OCI-M1 (cell line): ENCODE results near the gene RALGDS.
A peak's percentile ranks its signal among the peaks of the same experiment; 100 is the strongest.
"Not testable (repeated sequence)": the region's sequence is repeated elsewhere in the genome, so short reads cannot be mapped to it uniquely, and the experiment has no call there.

ENCODE experiments used
- DNase-seq: peaks from one replicate; lab custom pipeline; 2025; lab: John Stamatoyannopoulos, UW

The RALGDS gene

DNA sequence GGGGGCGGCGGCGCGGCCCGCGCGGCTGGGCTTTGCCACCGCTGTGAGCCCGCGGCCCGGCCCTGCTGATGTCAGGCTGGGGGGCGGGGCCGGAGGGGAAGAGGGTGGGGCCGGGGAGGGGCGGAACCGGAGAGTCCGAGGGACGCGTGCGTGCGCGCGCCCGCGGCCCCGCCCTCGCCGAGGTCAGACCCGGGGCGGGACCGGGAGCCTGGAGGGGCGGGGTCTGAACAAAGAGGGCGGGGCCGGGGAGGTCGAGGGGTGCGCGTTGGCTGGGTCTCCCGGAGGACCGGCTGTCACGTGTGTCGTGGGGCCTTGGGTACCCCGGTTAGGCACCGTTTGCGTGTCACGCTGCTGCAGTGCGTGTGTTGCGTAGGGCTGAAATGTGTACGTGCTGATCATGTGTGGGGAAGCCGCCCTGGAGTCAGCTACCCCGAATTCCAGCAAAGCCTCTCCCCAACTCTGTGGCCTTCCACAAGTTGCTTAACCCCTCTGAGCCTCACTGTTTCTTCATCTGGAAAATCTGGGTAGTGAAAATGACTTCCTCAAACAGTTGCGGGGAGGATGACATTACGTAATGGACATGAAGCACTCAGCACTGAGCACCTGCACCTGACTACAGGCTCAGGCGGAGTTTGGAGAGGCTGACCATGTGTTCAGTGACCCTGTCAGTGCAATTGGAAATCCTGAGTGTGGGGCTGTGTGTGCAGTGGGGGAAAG is at the start of gene RALGDS:
Gene RALGDS (minus strand): TSS at position 43 of the 717 bp plus-strand sequence. CDS start 86 bp downstream, outside the sequence.
- peak; percentile 87 for DNase-seq

DNA sequence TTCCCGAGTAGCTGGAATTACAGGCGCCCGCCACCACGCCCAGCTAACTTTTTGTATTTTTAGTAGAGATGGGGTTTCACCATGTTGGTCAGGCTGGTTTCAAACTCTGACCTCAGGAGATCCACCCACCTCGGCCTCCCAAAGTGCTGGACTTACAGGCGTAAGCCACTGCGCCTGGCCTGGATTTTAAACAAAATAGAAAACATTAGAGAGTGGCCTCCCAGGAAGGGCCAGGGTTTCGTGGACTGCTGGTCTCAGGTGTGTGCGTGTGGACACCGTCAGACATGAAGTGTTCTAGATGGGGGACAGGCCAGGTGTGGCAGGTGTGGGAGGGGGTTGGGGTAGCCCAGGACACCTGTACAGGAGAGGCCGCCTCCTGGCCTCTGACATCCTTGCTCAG is 49.7 kb upstream of the RALGDS start:
- no peak for DNase-seq

- not testable (repeated sequence) for DNase-seq
These were observed 48.6 kb upstream of the RALGDS start for GRCh38 chr9:133169687-133170086.

- no peak for DNase-seq
These were observed 48.1 kb upstream of the RALGDS start for GRCh38 chr9:133169102-133169501.

DNA sequence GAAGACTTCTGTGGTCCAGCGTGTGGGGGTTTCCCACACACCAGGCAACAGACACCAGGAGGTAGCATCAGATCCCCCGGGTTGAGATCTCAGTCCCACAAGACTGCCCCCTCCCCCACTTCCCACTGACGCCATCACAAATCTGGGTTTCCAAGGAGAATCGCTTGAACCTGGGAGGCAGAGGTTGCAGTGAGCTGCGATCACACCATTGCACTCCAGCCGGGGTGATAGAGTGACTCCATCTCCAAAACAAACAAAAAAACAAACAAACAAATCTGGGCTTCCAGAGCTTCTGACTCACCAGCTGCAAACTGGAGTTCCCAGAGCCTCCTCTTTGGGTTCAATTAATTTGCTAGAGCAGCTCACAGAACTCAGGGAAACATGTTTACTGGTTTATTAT is 47.4 kb upstream of the RALGDS start:
- DNase-seq: no peak

GRCh38 chr9:133167769-133168168 is 46.7 kb upstream of the RALGDS start:
- DNase-seq: no peak

DNA sequence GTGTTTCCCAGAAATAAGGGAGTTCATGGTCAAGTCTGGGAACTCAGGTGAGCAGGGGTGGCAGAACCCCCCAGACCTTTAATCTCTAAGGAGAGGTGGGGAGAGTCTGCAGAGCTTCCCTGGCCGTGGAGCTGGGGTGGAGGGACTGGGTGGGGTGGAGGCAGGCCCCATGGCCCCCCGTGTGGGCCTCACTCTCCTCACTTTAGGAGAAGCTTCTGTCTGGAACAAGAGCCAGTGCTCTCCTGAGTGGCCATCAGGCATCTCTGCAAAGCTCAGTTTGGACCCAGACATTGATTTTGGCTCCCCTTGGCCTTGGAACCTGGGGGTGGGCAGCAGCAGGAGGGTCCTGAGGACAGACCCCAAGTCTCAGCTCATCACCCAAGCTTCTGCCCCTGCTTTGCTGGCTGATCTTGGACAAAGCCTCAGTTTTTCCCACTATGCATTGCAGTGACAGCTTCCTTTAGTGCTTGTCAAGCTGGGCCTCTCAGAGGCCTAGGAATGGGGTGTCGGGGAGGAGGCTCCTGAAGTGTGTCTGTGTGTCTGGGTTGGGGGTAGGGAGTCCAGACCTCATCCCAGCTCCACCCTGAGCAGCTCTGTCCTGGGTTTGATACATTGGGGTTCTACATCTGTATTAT is 46.2 kb upstream of the RALGDS start:
- DNase-seq: no peak

- no peak for DNase-seq
These were observed 45.4 kb upstream of the RALGDS start for GRCh38 chr9:133166392-133166791.

- DNase-seq: no peak
These were observed 44.4 kb upstream of the RALGDS start for GRCh38 chr9:133165452-133165730.

GRCh38 chr9:133164191-133164590 is 43.2 kb upstream of the RALGDS start:
- DNase-seq: no peak

DNA sequence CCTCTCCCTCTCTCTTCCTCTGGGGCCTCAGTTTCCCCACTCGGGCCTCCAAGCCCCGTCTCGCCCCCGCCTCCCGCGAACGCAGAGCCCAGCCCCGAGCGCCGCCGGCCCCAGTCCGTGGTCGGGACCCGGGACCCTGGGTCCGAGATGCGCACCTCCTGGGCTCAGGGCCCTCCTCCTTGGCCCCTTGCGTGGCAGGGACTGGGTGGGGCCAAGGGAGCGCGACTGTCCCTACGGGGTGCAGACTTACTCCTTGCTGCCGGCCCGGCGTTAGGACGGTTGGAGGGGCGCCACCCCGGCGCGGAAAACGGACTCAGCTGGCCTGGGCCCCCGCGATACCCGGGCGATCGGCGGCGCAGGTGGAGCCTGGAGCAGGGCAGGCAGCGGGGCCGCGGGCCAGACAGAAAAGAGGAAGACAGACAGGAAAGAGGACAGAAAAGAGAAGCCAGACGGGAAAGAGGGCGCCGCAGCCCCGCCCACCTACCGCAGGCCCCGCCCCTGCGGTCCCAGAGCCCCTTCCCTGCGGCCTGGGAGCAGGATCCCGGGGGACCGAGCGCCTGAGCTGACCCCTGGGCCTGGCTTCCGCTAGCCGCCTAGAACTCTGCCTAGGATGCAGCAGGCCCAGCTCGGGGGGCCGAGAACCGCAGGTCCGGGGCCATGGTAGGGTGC is 42.6 kb upstream of the RALGDS start, which contains the start of gene GBGT1:
Gene GBGT1 (minus strand): TSS at position 411 of the 669 bp plus-strand sequence. CDS start 1,502 bp downstream, outside the sequence.
- peak; percentile 88 for DNase-seq

DNA sequence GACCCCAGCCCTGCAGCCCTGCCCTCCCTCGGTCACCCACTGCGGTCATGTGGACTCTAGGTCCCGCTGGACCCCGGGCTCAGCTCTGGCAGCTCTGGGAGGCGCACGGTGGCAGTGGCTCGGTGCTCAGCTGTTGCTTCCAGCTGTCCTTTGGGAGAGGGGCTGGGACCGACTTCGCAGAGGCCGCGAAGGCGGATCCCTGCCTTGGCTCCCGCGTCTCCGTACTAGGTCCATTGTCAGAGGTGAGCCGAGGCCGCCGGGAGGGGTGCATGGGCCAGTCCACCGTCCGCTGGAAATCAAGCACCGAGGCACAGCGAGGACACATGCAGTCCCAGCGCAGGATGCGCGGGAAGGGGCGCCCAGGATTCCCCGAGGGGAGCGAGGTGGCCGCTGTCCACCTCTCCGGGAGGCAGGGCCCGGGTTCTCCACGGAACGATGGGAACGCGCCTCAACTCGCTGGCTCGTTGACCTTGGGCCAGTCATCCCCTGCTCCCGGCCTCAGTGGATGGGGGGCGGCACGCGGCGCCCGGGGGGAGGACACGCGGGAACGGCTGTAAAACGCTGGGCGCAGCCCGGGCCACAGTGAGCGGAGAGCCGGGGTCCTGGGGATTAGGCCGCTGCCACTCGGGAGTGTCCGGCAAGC is 41.9 kb upstream of the RALGDS start:
- no peak for DNase-seq

DNA sequence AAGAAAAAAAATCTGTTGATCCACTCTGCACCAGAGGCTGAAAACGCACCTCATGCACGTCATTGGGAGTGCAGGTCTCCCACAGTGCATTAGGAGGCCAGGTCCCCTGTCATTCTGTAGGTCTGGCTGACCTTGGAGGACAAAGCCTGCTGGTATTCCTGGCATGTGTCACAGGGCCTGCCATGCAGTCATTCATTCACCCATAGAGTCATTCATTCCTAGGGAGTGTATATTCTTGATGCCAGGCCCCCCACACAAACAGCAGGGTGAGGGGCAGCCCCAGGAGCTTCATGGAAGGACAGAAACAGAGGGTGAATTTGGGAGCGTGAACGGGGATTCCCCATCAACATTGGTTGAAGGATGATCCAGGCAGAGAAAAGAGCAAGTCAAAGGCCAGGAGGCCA is 40.5 kb upstream of the RALGDS start:
- no peak for DNase-seq

DNA sequence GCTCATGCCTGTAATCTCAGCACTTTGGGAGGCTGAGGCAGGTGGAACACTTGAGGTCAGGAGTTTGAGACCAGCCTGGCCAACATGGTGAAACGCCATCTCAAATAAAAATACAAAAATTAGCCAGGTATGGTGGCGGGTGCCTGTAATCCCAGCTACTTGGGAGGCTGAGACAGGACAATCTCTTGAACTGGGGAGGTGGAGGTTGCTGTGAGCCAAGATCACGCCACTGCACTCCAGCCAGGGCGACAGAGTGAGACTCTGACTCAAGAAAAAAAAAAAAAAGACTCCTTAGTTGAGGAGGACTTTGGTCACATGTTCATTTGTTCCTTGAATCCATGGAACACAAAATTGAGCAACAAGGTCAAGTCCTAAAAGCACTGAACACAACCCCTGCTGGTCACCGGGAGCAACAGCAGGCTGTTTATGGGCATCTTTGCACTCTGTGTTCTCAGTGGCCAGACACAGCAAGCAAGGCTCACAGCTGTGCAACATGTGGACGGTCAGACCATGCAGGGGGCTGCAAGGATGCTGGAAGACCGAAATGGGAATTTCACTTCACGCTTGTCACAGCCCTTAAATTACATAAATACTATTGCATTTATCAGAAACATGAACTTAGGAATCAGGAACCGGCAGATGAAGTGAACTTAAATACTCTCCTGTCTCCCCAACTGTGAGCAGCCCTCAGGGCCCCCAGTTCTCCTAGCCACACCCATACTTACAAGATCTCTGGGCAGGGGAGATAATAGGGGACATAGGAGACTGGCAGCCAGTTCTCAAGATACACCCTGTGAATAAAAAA is 39.9 kb upstream of the RALGDS start:
- DNase-seq: peak; percentile 82

DNA sequence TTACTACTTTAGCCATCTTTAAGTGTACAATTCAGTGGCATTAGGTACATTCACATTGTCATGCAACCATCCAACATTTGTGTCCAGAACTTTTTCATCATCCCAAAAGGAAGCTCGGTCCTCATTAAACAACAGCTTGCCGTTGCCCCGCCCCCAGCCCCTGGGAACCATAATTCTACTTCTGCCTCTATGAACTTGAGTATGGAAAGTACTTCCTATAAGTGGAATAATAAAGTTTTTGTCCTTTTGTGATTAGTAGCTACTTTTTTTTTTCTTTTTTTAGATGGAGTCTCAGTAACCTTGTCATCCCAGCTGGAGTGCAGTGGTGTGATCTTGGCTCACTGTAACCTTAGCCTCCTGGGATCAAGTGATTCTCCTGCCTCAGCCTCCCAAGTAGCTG is 37.7 kb upstream of the RALGDS start:
- no peak for DNase-seq

GRCh38 chr9:133155156-133155555 is 34.1 kb upstream of the RALGDS start:
- DNase-seq: no peak

DNA sequence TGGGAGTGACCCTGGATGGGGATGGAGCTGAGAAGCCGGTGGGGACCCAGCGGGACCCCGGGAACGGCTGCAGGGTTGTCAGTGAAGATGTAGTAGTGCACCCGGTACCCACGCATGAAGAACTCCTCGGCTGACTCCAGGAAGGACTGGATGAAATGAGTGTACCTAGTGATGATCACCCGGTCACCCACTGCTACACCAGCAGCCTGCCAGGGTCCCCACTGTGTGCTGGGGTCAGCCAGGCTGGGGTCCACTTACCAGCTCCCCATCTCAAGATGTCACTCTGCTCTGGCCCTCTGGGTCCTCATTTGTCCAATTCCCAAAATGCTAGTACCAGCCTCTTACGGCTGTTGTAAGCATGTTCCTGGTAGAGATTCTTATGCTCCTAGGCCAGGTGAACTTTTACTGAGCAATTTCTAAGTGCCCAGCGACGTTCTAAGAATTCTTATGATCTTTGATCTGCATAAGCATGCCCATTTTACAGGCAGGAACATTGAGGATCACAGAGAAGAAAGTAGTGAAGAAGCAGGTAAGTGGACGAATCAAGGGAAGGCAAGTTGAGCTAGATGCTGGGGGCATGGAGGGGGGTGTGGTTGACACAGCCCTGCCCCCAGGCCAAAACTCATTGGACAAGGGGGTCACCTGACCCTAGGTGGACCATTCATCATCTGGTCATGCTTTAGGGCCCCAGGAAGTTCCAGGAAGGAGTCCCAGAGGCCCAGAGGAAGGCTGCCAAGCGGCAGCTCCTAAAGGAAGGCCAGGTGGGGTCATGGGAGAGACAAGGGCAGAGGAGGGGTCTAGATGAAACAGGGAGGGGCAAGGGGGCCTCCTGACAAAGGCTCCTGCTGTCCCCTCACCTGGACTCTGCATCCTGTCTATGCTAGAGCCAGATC is 33.3 kb upstream of the RALGDS start:
- no peak for DNase-seq

- no peak for DNase-seq
These were observed 32.4 kb upstream of the RALGDS start for GRCh38 chr9:133153227-133154096.

GRCh38 chr9:133151601-133152525 is 30.8 kb upstream of the RALGDS start:
- DNase-seq: no peak
